Brain pericyte (primary cell): Measurements from ENCODE around the gene ZNF74.

ENCODE experiments used
- DNase-seq: peaks from one replicate; pipeline ENCODE4 v3.0.0-alpha.2; 2012; ENCODE audit warnings: low read depth, low spot score

ZNF74 gene

DNA sequence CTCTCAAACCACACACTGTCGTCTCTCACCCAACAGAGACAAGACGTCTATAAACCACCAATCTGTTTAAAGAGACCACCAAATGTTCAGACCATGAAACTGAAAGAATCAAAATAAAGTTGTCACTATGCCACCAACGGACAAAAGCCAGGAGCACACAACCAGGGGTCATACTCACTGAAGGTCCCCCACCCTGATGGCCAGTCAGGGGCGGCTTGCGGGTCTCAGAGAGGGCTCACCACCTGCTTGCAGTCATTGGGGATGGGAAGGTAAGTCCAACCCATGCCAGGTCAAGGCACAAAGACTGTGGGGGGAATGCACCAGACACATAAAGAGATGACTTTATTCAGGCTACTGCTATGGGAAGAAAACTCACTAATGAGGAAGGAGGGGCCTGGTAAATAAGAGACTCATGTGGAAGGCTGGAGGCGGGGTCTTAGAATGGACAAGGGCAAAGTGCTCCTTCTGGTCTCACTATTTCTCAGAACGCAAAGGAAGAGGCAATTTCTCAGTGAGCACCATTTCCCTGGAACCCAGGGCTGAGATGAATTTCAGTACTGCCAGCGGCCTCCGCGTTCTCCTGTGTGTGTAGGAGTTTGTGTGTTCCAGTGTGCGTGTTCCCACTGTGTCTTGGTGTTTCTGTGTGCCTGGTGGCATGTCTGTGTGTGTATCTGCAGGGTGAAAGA, 26.3 kb downstream of the ZNF74 start:
- no peak for DNase-seq

DNA sequence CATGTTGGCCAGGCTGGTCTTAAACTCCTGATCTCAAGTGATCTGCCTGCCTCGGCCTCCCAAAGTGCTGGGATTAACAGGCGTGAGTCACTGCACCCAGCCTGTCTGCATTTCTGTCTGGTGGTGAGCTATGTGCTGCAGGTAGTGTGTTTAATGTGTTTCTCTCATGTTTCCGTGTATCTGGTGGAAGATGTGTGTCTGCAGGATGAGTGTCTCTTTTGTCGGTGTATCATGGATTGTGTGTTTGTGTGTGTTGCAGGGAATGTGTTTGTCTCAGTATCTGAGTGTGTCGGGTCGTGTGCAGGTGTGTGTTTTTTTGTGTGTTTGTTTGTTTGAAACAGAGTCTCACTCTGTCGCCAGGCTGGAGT, 27.5 kb downstream of the ZNF74 start:
- no peak for DNase-seq

DNA sequence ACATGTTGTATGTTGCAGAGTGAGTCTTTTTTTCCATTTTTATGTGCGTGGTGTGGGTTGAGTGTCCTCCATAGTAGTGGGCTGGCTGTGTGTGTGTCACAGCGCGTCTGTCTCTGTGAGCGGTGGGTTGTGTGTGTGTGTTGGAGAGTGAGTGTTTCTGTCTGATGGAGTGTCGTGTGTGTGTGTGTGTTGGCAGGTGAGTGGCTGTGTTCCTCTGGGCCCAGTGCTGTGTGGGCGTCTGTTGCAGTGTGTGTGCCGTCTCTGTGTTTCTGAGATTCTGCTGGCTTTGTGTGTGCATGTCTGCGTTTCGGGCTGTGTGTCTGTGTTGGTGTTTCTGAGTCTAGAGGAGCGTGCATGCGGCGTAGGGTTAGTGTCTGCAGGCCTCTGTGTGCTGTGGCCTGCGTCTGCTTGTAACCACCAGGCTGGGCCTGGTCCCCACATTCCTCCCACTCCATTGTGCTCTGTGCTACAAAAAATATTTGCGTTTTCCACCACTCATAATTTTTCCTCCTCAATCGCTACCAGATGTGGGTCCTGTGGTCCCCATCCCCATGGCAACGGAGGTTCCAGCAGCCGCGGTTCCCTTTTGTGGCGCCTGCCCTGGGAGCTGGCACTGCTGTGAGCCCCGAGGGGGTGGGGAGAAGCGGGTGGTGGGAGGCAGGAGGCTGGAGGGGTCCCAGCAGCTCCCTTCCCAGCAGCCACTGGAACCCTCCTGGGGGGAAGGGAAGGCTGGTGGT, 28.5 kb downstream of the ZNF74 start:
- no peak for DNase-seq

DNA sequence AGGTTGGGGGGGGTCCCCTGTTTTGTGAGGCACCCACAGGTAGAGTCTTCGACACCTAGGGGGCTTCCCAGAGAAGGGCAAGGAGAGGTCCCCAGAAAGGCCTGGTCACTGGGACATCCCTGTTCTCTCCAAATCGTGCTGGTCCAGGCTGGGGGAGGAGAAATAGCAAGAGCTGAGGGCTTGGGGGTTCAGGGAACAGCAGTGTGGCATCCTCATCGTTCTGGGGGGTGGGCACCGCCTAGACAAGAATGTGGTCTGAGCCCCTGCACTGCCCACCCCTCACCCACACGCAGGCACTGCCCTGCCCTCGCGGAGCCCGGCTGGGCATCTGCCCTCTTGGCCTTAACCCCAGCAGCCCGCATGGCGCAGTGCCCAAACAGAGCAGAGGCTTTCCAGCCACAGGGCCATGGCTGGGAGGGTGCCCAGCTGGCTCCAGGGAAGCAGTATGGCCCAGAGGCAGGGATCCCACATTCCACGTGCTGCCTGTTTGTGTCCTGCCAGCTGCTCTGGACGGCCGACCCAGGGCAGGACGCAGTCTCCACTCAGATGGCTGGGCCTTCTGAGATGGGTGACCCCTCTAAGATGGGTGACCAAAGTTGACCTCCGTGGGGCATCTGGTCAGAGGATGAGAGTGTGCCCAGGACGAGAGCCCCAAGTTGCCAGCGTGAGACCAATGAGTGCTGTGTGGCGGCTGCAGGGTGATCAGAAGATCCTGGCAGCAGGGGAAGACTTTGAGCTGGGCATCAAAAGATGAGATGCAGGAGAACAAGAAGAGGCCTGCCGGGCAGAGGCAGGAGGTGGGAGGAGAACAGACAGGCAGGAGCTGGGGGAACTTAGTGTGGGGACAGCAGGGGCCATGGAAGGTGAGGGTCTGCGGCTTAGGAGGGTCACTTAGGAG, 29.3 kb downstream of the ZNF74 start:
- DNase-seq, result no peak

DNA sequence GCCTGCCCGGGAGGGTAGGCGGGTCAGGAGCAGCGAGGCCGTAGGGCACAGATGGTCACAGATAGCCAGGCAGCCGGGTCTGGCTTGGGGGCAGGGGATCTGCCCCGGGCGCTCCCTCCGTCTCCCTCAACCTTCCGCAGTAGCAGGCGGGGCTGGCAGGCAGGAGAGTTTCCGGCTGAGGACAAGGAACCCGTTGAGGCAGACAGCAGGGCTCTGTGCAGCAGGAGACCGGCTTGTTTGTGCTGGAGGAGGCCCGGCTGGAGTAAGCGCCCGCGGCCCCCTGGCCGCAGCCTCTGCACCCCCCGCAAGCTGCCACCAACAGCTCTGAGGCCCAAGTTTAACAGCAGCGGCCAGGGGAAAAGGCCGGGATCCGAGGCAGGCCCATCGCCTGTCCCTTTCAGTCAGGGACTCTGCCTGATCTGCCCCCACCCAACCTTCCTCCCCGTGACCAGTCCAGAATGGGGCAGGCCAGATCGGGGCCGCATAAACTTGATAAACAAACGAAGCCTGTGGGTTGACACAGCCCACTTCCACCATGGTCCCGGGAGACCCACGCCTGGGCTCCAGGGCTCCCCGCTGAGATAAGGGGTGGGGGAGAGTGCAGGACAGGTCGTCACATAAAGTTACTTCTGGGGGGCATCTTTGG, 30.1 kb downstream of the ZNF74 start:
- DNase-seq, result no peak

DNA sequence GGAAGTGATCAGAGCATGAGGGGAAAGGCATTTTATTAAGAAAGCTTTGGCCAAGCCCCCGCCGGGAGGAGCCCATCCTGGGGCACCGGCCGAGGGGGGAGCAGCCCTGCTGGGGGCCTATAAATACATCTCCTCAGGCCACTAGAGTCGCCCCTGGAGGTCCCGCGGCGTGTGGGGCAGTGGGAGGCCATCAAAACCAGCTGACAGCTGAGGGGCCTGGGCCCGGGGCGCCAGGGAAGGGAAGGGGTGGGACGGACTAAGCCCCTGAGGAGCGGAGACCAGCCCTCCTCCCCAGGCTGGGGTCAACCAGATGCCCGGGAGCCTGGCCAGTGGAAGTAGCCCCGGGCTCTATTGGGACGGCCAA, 30.6 kb downstream of the ZNF74 start:
- no peak for DNase-seq

DNA sequence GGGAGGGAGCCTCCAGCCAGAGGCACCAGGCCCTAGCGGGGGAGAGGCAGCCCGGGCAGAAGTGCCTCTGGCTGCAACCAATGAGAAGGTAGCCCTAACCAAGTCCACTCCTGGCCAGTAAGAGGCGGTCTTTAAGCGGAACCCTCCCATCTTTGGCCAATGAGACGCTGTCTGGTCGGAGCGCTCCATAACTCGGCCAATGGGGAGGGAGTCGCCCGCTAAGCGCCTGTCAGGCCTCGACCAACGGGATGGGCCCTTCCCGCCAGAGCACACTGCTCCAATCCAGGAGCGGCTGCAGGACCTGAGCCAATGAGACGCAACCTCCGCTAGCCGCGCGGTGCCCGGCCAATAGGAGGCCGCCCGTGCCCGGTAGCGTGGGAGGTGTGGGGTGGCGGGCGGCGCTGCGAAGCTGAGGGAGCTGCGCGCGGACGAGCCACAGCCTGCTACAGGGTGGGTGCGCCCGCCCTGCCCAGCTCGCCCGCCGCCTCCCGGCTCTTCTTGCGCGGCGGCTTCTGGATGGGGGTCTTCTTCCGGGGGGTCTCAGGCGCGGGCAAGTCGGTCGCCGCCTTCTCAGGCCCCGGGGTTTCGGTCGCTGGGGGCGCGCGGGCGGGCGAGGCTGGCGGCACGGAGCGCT, 31.1 kb downstream of the ZNF74 start:
- DNase-seq, result peak; percentile 64

DNA sequence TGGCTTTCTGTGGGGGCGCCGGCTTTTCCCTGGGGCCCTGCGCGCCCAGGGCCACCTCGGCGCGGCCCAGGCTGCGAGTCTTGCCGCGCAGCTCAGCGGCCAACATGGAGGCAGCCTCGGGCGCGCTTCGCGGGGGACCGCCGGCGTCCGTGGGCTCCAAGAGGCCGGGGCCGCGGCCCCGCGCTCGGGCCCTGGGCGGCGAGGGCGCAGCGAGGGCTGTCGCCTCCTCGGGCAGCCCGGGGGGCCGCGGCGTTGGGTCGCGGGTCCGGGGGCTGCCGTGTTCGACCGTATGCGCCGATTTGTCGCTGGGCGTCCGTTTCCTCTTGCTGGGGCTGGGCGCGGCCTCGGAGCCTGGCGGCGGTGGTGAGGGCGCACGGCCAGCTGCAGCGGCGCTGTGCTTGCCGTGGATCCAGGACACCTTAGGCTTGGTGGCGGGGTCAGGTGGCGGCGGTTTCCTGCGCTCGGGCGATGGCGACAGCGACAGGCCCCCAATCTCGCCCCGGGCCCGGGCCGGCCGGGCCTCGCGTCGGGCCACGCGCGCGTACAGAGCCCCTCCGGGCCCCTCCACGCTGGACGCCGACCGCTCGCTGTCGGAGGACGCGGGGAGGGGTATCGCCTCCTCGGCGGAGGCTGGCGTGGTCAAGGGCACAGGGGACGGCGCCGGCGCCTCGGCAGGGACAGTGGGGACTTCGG, 31.8 kb downstream of the ZNF74 start:
- DNase-seq, result no peak

DNA sequence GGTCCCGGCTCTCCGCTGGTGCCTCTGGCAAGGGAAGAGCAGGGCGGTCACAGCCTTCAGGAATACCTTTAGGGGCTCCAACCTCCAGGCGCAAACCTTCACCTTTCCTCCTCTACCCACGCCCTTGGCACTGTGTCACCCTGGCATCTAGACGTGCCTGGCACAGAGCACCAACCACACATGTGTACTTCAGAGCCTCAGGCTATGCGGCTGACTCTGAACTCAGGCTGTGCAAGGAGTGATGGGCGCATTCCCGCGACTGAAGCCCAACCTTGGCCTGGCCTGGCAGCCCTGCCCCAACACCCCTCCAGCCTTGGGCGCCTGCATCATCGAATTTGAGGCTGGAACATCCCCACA, 32.3 kb downstream of the ZNF74 start:
- DNase-seq, result no peak

DNA sequence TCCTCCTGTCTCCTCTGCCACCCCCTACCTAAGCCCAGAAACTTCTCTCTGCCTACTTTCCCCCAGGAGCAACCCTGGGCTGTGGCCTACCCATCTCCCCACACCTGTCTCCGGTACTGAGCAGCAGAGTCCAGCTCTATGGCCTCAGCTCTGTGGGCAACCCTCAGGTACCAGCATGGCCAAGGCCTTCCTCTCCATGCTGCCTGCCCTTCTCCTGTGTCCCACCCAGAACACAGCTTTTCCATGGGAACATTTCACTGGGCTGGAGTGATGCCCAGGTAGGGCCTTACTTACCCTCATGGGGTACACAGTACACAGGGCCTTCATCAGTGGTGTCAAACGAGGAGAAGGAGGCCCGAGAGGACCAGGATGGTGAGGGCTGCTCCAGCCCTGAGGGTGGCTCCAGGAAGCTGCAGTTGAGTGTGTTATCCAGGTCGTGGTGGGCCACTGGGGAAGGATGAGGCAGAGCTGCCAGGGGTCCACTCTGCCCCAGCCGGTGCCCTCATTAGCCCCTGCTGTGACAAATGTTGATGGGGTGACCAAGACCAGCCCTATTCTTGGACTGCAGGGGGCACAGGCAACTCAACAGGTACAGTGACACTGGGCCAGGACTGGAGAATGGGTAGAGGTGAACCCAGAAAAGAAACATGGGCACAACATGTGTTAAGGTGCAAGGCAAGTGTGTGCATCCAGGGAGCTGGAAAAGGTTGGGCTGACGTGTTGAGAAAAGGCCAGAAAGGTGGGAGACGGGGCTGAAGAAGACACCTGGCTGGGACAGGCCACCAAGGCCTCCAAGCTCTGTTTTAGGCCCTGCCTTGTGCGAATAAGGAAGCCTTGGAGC, 33.4 kb downstream of the ZNF74 start:
- DNase-seq, result no peak

DNA sequence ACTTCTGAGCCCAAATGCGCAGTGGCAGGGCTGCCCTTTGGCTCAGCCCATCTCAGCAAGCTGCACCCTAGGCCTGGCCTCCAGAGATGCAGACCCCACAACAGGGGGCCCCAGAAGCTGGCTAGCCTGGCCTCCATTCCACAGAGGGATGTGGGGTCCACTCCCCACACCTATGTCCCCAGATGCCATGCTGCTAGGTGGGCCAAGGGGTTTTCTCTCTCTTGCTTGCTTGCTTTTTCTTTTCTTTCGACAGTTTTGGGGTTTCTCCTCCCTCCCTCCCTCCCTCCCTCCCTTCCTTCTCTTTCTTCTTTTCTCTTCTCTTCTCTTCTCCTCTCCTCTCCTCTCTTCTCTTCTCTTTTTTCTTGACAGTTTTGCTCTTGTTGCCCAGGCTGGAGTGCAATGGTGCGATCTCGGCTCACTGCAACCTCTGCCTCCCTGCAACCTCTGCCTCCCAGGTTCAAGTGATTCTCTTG, 34.0 kb downstream of the ZNF74 start:
- no peak for DNase-seq

DNA sequence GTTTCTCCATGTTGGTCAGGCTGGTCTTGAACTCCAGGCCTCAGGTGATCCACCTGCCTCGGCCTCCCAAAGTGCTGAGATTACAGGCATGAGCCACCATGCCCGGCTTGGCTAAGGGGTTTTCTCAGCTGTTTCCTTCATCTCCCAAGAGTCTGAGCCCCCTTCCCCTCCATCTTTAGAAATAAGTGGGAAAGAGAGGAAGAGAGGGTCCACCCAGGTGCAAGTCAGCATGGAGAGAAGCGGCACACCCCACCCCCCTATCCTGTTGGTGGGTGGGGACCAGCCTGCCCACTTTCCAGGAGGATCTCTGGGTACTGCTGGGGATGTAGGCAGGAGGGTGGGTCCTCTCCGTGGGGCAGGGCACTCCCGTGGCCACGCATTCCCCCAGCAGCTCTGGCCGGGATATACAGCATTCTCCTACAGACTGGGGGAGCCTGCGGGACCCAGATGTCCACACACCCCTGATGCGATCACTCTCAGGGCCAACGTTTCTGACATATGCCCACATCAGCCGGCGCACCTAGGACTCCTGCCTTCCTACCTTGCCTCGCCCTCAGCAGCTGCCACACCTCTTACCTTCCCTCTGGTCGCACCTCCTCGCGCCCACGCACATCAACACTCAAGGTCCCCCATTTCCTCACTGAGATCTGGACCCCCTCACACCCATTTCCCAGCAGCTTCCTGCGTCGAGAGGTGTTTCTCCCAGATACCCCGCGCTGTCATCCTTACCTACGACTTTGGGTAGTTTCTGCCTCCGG, 34.7 kb downstream of the ZNF74 start:
- DNase-seq, result no peak

DNA sequence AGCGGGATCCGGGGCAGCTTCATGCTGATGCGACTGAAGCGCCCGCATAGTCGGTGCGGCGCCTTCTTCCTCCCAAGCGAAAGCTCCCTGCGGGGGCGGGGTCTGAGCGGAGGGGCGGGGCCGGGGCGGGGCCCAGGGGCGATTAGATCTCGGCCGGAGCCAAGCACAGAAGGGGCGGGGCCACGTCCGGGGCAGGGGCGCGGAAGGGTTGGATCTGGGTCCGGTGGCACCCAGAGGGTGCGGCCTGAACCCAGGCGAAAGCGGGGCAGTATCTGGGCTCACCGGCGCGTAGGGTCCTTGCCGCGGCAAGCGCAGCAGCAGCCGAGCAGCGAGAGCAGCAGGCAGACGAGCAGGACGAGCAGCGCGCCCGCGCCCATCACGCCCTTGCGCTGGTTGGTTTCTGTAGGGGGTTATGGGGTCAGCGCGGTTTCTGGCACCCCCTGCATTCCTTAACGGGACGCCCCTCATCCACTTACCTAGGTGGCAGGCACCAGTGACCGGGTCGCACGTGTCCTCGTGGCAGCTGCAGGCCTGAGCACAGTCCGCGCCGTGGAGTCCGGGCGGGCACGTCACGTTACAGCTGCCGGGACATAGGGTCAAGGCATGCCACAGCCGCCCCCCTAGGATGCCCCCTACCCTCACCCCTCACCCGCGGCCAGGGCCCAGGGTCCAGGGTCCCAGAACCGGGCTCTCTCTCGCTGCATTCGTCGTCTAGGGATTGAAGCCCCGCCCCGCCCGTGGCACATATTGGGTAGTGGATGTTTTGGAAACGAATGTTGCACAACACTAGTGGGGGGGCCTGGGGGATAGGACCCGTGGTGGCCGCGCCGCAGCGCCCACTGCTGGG, 35.5 kb downstream of the ZNF74 start:
- no peak for DNase-seq

DNA sequence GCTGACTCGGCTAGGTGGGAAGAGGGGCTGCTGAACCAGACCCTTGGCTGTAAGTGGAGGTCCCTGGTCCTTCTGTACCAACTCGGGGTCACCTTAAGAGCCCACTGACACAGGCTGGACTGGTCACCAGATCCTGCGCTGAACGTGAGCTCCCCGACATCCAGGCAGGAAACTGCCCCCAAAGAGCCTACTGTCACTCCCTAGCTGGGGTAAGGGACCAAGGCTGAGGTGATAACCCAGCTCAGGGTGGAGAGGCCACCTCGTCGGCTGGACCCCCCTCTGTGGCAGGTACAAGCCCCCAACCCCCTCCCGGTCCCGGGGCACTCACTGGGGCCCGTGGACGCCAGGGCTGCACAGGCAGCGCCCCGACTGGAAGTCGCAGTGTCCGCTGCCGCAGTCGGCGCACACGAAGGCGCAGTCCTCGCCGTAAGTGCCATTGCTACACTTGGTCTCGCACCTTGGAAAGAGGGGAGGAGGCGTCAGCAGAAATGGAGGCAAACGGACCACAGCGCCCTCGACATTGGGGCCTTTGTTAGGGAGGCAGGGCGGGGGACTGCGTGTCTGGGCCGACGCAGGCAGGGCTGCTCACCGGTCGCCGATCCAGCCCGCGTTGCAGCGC, 36.3 kb downstream of the ZNF74 start:
- DNase-seq, result no peak

DNA sequence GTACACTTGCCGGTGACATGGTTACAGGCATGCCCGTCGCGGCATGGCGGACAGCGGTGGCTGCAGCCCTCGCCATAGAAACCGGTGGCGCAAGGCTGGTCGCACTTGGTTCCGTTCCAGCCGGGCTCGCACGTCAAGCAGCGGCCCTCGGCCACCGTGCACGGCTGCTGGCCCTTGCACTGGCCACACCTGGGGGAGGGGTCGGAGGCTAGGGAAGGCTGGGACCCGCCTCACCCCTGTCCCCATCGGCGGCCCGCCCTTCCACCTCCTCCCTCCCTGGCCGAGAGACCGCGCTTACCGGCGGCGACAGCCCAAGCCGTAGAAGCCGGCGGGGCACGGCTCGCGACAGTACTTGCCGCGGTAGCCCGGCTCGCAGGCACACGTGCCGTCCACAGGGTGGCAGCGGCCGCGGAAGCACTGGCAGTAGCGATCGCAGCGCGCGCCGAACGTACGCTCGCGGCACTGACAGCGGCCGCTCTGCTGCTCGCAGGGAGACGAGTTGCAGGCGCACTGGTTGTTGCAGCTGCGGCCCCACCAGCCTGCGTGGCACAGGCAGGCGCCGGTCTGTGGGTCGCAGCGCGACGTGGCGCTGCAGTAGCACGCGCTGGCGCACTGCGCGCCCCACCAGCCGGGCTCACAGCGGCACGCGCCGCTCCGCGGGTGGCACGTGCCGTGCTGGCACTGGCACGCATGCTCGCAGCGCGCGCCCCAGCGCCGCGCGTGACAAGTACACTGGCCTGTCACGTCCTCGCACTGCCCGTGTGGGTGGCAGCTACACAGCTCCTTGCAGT, 37.0 kb downstream of the ZNF74 start:
- no peak for DNase-seq

DNA sequence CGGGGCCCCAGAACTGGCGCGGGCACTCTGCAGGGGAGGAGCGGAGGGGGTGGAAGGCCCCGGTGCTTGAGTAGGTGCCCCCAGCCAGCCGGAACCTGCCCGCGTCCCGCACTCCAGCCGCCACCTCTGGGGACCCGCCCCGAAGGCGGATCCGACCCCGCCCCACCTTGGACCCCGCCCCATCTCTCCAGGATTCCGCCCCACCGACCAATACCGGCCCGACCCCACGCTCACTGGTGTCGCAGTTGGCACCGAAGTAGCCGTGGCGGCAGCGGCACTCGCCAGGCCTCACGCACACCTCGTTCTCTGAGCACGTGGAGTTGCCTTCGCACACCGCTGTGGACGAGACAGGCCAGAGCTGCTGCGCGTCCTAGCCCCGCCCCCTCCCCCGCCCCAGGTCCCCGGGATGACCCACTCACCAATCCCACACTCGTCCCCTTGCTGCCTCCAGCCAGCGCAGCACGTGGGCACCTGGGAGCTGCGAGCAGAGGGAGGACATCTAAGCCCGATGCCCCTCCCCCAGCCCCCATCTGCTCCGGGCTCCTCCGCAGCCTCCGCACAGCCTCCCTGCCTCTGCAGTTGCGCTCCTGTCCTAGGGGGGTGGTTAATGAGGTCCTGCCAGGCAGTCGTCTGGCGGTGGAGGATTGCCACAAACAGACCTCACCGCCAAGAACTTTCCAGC, 37.7 kb downstream of the ZNF74 start:
- no peak for DNase-seq
